H7 (cell line): Measurements from ENCODE around the gene TMEM183A. TPM values are rescaled to one million over a fixed set of nuclear protein-coding genes. Genes with fewer than 3 reads are reported as not detected.

Experiments
- DNase-seq: peaks from one replicate; pipeline ENCODE4 v3.0.0; 2012
- H3K27me3 ChIP-seq: 2 replicates; pipeline ENCODE4 v1.6.0; 2011; ENCODE audit warnings: mild to moderate bottlenecking, low read length; ENCODE audit not compliant: control insufficient read depth, insufficient read depth
- H3K36me3 ChIP-seq: replicated peaks from 2 replicates; pipeline ENCODE4 v1.5.1; 2011; ENCODE audit warnings: low read length; ENCODE audit not compliant: control insufficient read depth, insufficient read depth
- H3K4me3 ChIP-seq: 2 replicates; pipeline ENCODE4 v1.5.1; 2011; ENCODE audit warnings: low read depth, mild to moderate bottlenecking, control low read depth, low read length, moderate library complexity; ENCODE audit not compliant: insufficient read depth
- total RNA-seq: library from RNA; depleted of rRNA; stranded (reverse); fragments of >200 nt; shearing (Covaris generic); gene quantifications from 2 replicates; pipeline ENCODE4 v1.2.3, GENCODE V29; 2014; rRNA removed

The TMEM183A gene
- total RNA-seq, 1 experiment from 2014 or later, result 193 TPM

GRCh38 chr1:203072911-203073310 is 65.7 kb downstream of the TMEM183A start:
- no peak overlapping the region for H3K4me3 ChIP-seq
- H3K27me3 ChIP-seq, result peaks cover 43% of the 10 kb centered on the region
- H3K36me3 ChIP-seq, result no peaks in the 10 kb centered on the region
- DNase-seq, result no peak

- H3K27me3 ChIP-seq, result peaks cover 47% of the 10 kb centered on the region
- no peak for DNase-seq
- H3K36me3 ChIP-seq, result no peaks in the 10 kb centered on the region
Observed at GRCh38 chr1:203073469-203073868, 66.3 kb downstream of the TMEM183A start.

More at GRCh38 chr1:203073469-203073868, 66.3 kb downstream of the TMEM183A start:
- H3K4me3 ChIP-seq, result no peak overlapping the region

Other genes with a start within 250 kb of the TMEM183A start
- 126 and 167 TPM in 2 replicates for gene KDM5B, start 199.0 kb upstream of the TMEM183A start, total RNA-seq
- gene PCAT6, start 196.4 kb upstream of the TMEM183A start, total RNA-seq, result 3.4 and 7.4 TPM in 2 replicates
- gene RABIF, start 118.2 kb upstream of the TMEM183A start, total RNA-seq, result 4.1 and 8.5 TPM in 2 replicates
- 45.7 and 49.8 TPM in 2 replicates for gene KLHL12, start 80.1 kb upstream of the TMEM183A start, total RNA-seq
- gene ADIPOR1, start 49.1 kb upstream of the TMEM183A start, total RNA-seq, result 133 and 134 TPM in 2 replicates
- 22.5 and 22.8 TPM in 2 replicates for gene CYB5R1, start 40.1 kb upstream of the TMEM183A start, total RNA-seq
- gene PPFIA4, start 19.1 kb downstream of the TMEM183A start, total RNA-seq, result 3.1 and 7.4 TPM in 2 replicates
- gene MYOG, start 78.6 kb downstream of the TMEM183A start, total RNA-seq, result not detected in 2 replicates
- gene ADORA1, start 120.4 kb downstream of the TMEM183A start, total RNA-seq, result 3.5 and 5.7 TPM in 2 replicates
- not detected in 2 replicates for gene MYBPH, start 168.5 kb downstream of the TMEM183A start, total RNA-seq
- gene CHI3L1, start 179.3 kb downstream of the TMEM183A start, total RNA-seq, result 0.37 and 0.42 TPM in 2 replicates
- gene CHIT1, start 222.3 kb downstream of the TMEM183A start, total RNA-seq, result not detected in 2 replicates